HepG2 (cell line): ENCODE data around the gene MSMB. TPM values are rescaled to one million over a fixed set of nuclear protein-coding genes. Genes with fewer than 3 reads are reported as not detected.

Source experiments
- BRCA1 ChIP-seq: sonication (generic); formaldehyde crosslinking; IDR thresholded peaks from 2 replicates; pipeline ENCODE4 v1.4.0; 2020; ENCODE audit warnings: missing genetic modification reagents
- CEBPZ ChIP-seq: IDR thresholded peaks from 2 replicates; pipeline ENCODE4 v1.6.1; 2012; ENCODE audit warnings: low read length, improper control_type of control experiment
- GPBP1L1 ChIP-seq: sonication (generic); formaldehyde crosslinking; IDR thresholded peaks from 2 replicates; pipeline ENCODE4 v1.5.0; 2020; ENCODE audit warnings: mild to moderate bottlenecking, missing genetic modification reagents
- HMGXB4 ChIP-seq, 2 experiments: sonication (generic) in 1 of 2; formaldehyde crosslinking in 1 of 2; IDR thresholded peaks; 2 replicates each; pipeline versions ENCODE4 v1.4.0 to v1.6.1; 2018 to 2020; ENCODE audit warnings: missing genetic modification reagents in 2 of 2, borderline replicate concordance in 1 of 2, low read depth in 1 of 2, mild to moderate bottlenecking in 1 of 2, missing biosample characterization in 1 of 2
- MED1 ChIP-seq: sonication (generic); formaldehyde crosslinking; IDR thresholded peaks from 2 replicates; pipeline ENCODE4 v1.4.0; 2020; ENCODE audit warnings: missing genetic modification reagents
- NFATC3 ChIP-seq: sonication (generic); formaldehyde crosslinking; IDR thresholded peaks from 2 replicates; pipeline ENCODE4 v1.5.1; 2020; ENCODE audit warnings: mild to moderate bottlenecking, missing genetic modification reagents
- PAWR ChIP-seq: sonication (generic); formaldehyde crosslinking; IDR thresholded peaks from 2 replicates; pipeline ENCODE4 v1.4.0; 2020; ENCODE audit warnings: missing genetic modification reagents, mild to moderate bottlenecking, borderline replicate concordance
- SAP130 ChIP-seq: IDR thresholded peaks from 2 replicates; pipeline ENCODE4 v1.6.1; 2016; ENCODE audit warnings: low read depth
- SOX6 ChIP-seq, 2 experiments: fragments of 450-650 bp in 1 of 2; sonication (generic) in 1 of 2; formaldehyde crosslinking in 1 of 2; IDR thresholded peaks; 2 replicates each; pipeline versions ENCODE4 v1.4.0 to v1.6.1; 2017 to 2020; ENCODE audit warnings: antibody characterized with exemption in 1 of 2, mild to moderate bottlenecking in 1 of 2, missing genetic modification reagents in 1 of 2
- SPEN ChIP-seq: sonication (generic); formaldehyde crosslinking; IDR thresholded peaks from 2 replicates; pipeline ENCODE4 v1.5.1; 2020; ENCODE audit warnings: low read depth, mild to moderate bottlenecking, missing genetic modification reagents
- TCF7 ChIP-seq: sonication (generic); IDR thresholded peaks from 2 replicates; pipeline ENCODE4 v1.6.1; 2016; ENCODE audit warnings: antibody characterized with exemption, low read depth
- ZKSCAN1 ChIP-seq: fragments of 150-350 bp; IDR thresholded peaks from 2 replicates; pipeline ENCODE4 v1.6.1; 2014; ENCODE audit warnings: low read length
- ZNF160 ChIP-seq: sonication (generic); formaldehyde crosslinking; IDR thresholded peaks from 2 replicates; pipeline ENCODE4 v1.8.0; 2022; ENCODE audit warnings: mild to moderate bottlenecking, inconsistent platforms, missing genetic modification reagents
- ZNF3 ChIP-seq: IDR thresholded peaks from 2 replicates; pipeline ENCODE4 v1.7.0; 2017; ENCODE audit warnings: inconsistent platforms
- ZNF558 ChIP-seq: sonication (generic); formaldehyde crosslinking; IDR thresholded peaks from 2 replicates; pipeline ENCODE4 v1.9.0; 2022; ENCODE audit warnings: mild to moderate bottlenecking, missing genetic modification reagents, borderline replicate concordance
- polyA plus RNA-seq, 8 experiments: library from polyadenylated mRNA; depleted of rRNA in 3 of 8; stranded (reverse) in 7 of 8; unstranded in 1 of 8; fragments of >200 nt; fragmentation: Illumina TruSeq in 4 of 8; extraction: Trizol in 4 of 8; gene quantifications; 2 replicates each; pipeline versions ENCODE4 v1.2.1 to v1.2.3, GENCODE V29; 2011 to 2016; ENCODE audit warnings: low read depth in 4 of 8, missing spikeins in 1 of 8, mixed read lengths in 1 of 8; ENCODE audit not compliant: insufficient read depth in 1 of 8
- total RNA-seq, 5 experiments: library from RNA; depleted of rRNA; stranded (reverse); fragments of >200 nt; fragmentation: Illumina TruSeq; extraction: Trizol; gene quantifications; 2 replicates each; pipeline ENCODE4 v1.2.3, GENCODE V29; 2016; ENCODE audit warnings: low read depth in 1 of 5

The MSMB gene
- total and polyA plus RNA-seq, 2 of the 13 experiments (the other 11 are each of a cell fraction or from before 2014, with no cell fraction given) = 0.84 TPM; not detected in 1

- TF ChIP-seq SOX6 (IDR thresholded peaks at IDR 0.05) = no peak
- TF ChIP-seq SOX6 (CRISPR knock-in tag; IDR thresholded peaks at IDR 0.05) = peak; percentile 73
- no peak for TF ChIP-seq NFATC3 (CRISPR knock-in tag)
- no peak for TF ChIP-seq CEBPZ
- no peak for TF ChIP-seq ZNF3
- TF ChIP-seq HMGXB4 (CRISPR knock-in tag; IDR thresholded peaks at IDR 0.05; ENCODE audit: borderline replicate concordance in 1 of 2, low read depth in 1 of 2) = no peak
- TF ChIP-seq TCF7 = 0 out of 2 replicates have a peak, but pooled peaks have one; percentile 6
- TF ChIP-seq ZNF558 = no peak
- TF ChIP-seq SPEN (CRISPR knock-in tag) = no peak
- peak; percentile 8; the same call in 1 of the 2 replicates for TF ChIP-seq SAP130
- TF ChIP-seq GPBP1L1 = no peak
- 0 out of 2 replicates have a peak, but pooled peaks have one; percentile 35 for TF ChIP-seq BRCA1
- no peak for TF ChIP-seq ZNF160 (CRISPR knock-in tag)
- TF ChIP-seq PAWR = no peak
- no peak for TF ChIP-seq ZKSCAN1
- peak; percentile 27; the same call in 1 of the 2 replicates for TF ChIP-seq MED1 (CRISPR knock-in tag)
Measured at GRCh38 chr10:46075869-46076268, 29.8 kb upstream of the MSMB start (continued).
